GM21529 (cell line): ENCODE measurements around the gene SLBP.
"Not testable (repeated sequence)": the region's sequence is repeated elsewhere in the genome, so short reads cannot be mapped to it uniquely, and the experiment has no call there.

Source experiments
- ATAC-seq: cut with Tn5 transposase; IDR thresholded peaks from one replicate; pipeline ENCODE4 v1.9.1; 2021; ENCODE audit not compliant: unreplicated experiment

The SLBP gene

DNA sequence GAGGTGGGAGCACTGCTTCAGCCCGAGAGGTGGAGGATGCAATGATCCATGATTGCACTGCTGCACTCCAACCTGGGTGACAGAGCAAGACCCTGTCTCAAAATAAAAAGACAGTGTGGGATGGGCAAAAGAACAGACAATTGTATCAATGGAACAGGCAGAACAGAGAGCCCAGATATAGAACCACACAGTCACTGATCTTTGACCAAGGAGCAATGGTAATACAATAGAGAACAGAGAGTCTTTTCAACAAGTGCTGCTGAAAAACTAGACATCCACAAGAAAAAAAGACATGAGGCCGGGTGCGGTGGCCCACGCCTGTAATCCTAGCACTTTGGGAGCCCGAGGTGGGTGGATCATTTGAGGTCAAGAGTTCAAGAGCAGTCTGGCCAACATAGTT lies 33.9 kb downstream of the SLBP start:
- ATAC-seq = no peak

DNA sequence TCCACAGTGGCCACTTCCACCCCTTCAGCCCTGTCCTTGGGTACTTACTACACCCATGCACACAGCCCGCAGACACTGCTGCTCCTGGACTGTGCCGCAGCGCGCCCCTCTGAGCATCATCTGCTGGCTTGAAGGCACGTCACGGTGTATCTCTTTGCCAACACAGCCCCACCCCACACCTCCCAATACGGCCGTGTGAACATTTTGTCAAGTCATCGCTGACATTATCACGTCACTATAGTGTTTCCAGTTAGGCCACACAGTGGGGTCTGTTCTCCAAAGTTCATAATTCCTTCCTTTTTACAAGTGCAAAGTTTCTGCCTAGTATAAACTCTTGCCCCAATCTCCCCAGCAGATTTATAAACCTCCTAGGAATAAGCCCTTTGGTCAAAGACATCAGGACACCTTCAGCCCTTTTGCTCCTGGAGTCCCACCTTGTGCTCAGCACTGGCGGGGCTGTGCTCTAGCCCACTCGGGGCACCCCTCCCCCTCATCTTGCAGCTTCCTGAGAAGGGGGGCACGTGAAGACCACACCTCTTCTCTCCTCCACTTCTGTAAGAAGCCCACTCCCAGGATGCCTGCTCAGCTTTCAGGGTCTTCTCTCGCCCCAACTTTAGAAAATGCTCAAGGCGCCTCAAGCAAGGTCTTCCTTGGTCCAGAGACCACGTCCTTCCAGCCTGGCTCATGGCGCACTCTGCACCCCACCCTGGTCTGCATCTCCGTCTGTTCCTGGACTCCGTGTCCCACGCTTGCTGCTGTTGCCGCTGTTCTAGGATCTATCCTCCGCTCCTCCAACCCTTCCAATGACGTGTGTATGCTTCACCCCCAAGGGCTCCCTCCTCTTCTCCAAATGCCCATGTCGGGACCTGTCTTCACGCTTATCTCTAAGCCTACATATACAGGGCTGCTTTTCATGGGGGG lies 35.3 kb downstream of the SLBP start:
- ATAC-seq = no peak

DNA sequence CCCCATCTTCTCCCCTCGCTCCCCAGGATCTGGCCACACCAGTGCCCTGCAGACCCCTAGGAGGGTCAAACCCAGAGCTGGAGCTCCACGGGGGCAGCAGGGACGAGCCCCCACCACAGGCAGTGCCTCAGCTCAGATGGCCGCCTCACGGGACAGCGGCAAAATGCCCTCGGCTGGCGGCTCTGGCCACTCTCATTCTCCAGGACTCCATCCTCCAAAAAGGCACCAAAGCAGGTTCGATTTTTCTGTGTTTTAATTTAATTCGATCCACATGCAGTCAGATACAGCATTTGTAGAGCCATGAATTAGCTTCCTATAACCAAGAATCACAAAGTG lies 36.3 kb downstream of the SLBP start:
- no peak for ATAC-seq

DNA sequence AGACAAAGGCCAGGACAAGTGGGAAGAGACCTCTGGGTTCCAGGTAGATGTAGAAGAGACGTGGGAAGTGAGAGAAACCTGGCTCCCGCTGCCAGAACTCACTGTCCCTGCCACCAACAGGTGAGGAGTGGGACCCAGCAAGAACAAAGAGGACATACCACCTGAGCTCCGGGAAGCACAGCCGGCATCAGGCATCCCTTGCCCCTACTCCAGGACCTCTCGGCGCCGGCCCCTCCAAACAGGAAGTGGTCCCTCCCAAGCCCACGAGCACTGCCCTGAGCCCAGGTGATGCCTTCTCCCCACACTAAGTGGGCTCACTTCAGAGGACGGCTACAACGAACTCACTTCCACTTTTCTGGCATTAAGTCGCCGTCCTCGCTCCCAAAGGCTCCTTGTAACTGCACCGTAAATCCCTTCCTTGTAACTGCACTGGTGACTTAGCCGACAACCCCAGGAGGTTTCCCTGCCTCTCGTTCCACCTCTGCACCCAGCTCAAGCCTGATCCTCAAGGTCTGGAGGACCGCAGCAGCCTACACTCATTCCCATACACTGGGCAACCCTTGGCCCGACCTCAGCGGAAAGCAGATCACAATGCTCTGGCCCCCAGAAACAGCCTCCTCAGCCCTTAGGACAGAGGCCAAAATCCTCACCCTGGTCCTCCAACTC lies 36.9 kb downstream of the SLBP start:
- ATAC-seq = no peak

DNA sequence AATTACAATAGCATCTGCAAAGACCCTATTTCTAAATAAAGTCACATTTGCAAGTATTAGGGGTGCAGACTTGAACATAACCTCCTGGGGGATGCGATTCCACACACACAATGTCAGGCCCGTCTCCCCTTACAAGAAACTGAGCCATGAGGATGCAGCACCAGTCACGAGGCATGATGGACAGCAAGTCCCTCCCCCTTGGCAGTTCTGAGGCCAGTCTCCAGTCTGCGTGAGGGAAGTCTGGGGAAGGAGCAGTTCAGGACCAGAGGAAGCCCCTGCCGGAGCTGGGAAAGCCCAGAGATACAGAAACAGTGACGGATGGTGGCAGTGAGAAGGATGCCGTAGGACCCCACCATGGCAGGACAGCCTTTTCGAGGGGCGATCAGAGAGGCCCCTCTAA lies 37.4 kb downstream of the SLBP start:
- no peak for ATAC-seq

DNA sequence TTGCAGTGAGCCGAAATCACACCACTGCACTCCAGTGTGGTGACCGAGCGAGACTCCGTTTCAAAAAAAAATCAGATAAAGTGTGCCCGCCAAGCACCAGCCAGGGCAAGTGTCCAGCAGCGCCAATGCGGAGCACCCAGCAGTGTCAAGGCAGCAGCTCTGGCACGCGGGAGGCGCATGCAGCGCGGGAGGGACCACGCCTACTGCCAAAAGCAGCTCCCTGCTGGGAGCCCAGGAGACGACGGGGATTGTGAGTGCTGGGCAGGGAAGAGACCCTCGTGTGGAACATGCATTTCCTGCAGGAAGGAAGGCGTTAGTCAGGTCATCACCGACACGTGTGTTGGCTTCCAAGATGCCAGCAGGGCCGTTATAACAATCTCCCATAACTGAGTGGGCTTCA lies 38.4 kb downstream of the SLBP start:
- ATAC-seq = no peak

DNA sequence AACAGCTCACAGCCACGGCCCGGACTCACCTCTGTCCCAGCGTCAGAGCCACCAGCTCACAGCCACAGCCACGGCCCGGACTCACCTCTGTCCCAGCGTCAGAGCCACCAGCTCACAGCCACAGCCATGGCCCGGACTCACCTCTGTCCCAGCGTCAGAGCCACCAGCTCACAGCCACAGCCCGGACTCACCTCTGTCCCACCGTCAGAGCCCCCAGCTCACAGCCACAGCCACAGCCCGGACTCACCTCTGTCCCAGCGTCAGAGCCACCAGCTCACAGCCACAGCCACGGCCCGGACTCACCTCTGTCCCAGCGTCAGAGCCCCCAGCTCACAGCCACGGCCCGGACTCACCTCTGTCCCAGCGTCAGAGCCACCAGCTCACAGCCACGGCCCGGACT lies 41.1 kb downstream of the SLBP start:
- not testable (repeated sequence) for ATAC-seq

DNA sequence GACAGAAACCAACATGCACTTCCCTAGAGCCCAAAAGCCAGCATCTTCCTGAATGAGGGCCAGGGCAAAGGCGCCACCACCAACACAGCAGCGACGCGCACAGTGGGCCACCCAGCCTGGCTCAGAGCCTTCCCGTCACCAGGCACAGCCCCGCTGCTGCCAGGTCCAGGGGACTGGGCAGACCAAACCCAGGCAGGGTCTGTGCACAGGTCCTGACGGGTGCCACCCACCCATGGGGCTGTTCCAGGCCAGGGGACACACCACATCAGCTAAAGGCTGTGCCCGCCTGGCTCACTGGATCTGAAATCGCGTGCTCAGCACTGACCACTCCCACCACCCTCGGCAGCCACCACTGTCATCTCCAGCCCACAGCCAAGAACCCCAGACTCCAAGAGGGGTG lies 41.8 kb downstream of the SLBP start:
- no peak for ATAC-seq

DNA sequence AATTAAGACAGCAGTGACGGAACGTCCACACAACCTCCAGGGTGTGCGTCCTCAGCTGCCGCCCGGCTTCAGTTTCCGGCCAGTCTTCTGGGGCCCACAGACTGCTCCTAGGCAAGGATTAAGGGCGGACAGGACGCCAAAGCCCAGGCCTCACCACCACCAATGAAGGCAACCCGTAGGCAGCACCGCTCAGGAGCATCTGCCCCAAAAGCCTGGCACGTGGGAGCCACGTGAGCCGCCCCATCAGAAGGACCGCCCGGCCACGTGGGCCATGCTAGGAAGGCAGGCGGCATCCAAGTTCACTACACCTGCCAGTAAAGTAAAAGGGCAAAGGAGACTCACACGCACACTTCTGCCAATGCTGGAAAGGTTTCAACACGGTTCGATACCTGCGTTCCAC lies 42.3 kb downstream of the SLBP start:
- no peak for ATAC-seq

DNA sequence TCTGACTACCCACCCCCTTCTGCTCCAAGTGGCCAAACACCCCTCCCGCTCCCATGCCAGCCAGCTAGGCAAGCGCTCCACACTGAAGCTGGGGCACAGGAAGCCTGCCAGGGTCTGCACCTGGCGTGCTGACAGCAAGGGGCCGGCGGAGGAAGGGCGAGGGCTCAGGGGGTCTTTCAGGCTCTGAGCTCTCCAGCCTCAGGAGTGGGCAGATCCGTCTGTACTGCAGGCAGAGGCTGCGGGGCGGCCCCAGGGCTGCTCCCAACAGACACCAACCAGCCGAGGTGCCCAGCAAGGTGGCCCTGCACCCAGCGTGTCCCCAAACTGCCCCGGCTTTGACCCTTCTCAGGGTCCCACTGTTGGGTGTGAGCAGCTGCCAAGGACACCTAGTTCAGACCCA lies 42.8 kb downstream of the SLBP start:
- ATAC-seq = no peak

DNA sequence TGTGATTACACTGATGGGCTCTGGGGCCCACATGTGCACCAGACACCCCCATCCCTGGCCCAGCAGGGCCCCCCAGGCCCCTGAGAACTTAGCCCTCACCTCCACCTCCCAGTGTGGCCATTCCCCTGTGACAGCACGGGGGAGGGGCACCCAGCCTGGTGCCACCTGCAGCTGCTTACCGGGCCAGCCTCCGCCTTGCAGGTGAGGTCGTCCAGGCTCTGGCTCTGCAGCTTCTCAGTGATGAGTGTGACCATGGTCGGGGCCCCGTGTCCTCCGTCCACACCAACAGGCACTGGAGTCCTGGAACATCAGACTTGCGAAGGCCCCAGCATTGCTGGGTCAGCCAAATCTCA lies 43.7 kb downstream of the SLBP start:
- no peak for ATAC-seq

DNA sequence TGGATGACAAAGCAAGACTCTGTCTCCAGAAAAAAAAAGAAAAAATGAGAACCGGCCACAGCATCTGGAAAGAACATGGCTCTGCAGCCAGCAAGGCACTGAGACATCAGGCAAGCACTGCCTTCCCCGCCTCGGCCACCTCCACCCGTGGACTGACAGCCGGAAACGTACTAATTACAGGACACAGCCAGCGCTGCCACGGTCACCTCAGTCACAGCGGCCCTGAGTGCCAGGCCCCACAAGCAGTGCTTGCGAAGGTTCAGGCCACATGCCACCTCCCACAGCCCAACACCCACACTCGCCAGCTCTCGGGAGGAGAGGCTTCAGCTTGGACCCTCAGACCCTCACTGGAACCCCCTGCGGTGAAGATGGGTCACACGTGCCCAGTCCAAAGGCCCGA lies 44.8 kb downstream of the SLBP start:
- ATAC-seq = no peak

DNA sequence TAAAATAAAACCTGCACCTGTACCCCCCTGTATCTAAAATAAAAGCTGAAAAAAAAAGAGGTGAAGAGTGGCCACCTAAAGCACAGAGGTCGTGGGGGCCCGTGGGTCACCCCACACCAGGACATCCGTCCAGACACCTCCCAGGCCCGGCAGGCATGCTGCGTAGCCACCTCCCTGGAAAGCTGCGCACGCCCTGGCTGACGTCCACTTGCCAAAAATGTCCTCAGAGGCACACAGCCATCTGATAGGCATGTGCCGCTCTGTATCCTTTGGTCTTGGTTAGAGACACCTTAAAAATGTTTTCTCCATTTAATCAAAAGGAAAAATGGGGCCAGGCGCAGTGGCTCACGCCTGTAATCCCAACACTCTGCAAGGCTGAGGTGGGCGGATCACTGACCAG lies 45.7 kb downstream of the SLBP start:
- no peak for ATAC-seq

DNA sequence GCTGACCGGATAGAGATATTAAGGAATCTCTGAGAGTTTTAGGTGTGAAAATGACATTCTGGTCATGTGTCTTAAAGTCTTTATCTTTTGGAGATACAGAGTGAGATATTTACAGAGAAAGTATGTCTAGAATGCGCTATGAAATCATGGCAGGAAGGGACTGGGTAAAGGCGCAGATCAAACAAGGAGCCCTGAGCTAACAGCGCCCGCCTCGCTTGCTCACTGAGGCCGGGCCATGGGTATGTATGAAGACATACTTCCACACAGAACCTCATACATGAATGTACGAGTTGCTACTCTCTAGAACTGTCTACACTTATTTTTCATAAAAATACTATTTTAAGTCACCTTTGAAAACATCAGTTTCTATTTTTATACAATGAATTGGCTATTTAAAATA lies 48.0 kb downstream of the SLBP start:
- no peak for ATAC-seq

DNA sequence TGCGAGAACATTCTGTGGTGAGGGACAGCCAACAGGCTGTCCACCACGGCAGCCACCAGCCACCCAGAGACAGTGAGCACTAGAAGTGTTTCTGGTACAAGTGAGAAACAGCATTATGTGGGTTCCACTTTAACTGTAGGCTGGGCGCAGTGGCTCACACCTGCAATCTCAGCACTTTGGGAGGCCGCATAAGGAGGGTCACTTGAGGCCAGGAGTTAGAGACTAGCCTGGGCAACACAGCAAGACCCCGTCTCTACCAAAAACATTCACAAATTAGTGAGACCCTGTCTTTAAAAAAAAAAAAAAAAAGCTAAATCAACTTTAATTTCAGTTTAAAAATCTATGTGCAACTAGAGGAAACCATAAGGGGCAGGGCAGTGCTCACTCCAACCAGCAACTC lies 48.6 kb downstream of the SLBP start:
- no peak for ATAC-seq

DNA sequence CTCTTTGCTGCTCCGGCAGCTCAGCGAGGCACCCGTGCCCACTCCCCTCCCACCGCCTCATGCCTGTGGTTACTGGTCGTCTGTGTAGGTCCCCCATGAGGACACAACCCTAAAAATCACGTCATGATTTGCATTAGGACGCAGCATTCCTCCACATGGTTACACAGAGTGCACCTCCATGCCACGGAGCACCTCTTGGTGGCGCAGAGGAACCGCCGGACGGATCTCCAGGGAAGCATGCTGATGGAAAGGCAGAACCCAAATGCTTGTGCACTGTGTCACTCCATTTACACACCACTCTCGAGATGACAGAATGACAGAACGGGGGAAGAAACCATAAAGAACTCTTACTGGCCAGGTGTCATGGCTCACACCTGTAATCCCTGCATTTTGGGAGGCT lies 50.4 kb downstream of the SLBP start:
- ATAC-seq = no peak

DNA sequence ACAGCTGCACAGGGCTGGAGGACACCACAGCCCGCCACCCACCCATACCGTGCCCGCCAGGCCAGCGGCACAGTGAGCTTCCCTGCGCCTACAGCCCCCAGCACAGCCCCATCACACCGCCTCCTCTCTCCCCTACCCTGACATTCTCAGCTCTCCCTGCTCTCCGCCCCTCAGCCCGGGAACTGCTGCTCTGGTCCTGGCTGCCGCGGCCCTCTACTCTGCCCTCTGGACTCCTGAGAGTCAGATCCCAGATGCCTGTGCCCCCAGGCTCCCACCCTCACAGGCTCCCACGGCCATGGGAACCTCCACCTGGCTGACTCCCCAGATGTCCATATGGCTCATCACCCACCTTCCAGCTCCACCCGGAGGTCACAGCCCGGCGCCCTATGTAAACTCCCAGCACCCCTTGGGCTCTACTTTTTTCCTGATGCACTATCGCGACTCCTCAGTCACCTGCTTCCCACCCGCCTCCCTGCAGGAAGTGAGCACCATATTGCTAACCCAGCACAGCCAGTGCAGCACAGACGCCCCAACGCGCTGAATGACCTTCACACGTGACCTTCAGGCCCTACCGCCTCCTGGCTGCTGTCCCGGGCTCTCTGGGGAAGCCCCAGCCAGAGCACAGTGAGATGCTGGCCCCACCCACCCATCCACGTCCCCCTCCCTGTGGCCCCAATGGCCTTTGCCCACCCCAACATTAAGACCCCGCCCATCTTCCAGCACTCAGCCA lies 51.0 kb downstream of the SLBP start:
- ATAC-seq = no peak

DNA sequence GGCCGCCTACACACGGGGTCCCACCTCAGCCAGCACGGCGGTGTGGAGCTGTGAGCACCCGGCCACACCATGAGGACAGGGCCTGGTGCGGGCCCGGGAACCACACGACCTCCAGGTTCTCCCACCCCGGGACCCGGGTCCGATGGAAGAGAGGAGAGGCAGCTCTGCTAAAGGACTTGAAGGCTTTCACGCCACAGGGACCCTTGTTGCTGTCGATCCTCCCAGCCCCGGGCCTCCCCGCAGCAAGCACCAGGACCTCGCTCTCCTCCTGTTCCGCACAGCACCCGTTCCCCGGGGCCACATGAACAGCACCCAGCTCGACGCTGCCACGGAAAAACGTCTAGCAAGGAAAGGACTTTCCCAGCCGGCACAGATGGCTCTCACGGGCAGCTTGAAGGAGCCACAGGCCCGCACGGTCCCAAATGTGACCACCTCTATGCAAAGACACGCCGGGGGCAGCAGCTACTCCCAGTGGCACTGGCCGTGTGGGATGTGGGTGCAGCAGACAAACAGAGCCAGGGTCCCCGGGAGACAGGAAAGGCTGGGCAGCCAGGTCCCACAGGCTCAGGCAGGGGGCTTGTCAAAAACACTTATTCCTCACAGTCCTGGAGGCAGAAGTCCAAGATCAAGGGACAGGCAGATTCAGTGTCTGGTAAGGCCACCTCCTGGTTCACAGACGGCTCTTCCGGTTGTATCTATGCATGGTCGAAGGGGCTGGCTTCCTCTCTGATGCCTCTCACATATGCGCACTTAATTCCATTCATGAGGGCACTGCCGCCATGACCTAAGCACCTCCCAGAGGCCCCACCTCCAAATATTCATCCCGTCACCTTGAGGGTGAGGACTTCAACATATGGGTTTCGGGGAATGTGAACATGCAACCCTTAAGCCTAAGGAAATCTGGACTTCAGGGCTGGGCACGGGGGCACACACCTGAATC lies 52.7 kb downstream of the SLBP start:
- ATAC-seq = no peak

DNA sequence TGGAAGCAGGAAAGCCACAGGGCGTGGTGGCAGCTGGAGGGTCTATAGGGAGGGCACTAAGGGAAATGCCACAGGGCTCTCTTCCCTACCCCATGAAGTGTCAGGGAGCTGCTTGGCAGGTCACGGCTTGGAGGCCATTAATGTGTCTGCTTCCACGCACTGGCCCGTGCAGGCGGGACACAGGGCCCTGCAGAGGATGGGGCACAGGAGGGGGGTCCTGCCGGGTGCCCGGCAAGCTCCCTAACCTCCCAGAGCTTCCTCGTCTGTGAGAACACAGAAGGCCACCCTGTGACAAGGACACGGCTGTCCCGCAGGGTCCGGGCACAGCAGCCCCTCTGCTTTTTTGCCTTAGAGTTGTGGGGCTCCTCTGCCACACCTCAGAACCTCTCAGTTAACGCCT lies 53.5 kb downstream of the SLBP start:
- no peak for ATAC-seq

DNA sequence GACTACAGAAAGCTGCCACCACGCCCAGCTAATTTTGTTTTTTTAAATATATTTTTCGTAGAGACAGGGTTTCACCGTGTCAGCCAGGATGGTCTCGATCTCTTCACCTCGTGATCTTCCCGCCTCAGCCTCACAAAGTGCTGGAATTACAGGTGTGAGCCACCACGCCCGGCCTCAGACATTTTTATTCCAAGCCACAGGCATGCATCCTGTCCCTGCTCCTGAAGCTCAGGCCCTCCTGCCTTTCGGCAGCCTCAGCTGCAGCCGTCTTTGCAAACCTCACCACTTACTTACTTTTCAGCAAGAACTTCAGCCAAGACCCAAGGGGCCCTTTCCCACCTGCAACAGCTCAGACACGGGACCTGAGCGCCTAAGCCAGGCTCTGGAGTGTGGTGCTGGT lies 54.0 kb downstream of the SLBP start:
- ATAC-seq = no peak

DNA sequence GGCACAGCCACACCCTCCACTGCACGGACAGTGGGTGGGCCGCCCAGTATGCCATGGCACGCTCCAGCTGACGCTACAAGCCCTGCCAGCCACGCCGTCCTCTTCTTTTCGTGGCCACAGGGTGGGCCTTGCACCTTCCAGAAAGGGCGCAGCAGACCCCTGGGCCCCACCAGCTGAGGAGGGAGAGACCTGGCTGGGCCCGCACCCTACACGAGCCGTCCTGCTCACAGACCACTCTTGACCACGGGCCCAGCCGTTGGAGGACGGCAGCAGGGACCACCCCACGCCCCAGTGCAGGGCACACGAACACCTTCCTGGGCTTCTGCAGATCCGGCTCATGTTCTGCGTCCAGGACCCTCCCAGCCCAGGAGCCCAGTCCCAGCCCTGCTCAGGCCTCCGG lies 55.1 kb downstream of the SLBP start:
- ATAC-seq = no peak
